Spleen (tissue), 3 donors: ENCODE data around the gene RASA3.

Source experiments
- POLR2A ChIP-seq, 3 donors: fragments of 450-650 bp; IDR thresholded peaks; one replicate each; pipeline ENCODE4 v1.5.1; 2017; ENCODE audit warnings: antibody characterized with exemption in 3 of 3, mild to moderate bottlenecking in 1 of 3
- POLR2AphosphoS5 ChIP-seq, 3 donors: sonication (generic); formaldehyde crosslinking; IDR thresholded peaks; one replicate each; pipeline ENCODE4 v1.5.1; 2017; ENCODE audit warnings: antibody characterized with exemption in 3 of 3

GRCh38 chr13:113996912-113997745, 135.3 kb downstream of the RASA3 start:
- TF ChIP-seq POLR2A (IDR thresholded peaks at IDR 0.05) (no peak), POLR2AphosphoS5 (IDR thresholded peaks at IDR 0.05) (no peak)
